ENCODE data around the gene PLA2G4E.

PLA2G4E gene

GRCh38 chr15:41983621-41984571, 36.9 kb downstream of the PLA2G4E start:
- Mint-ChIP-seq H3K27ac (no peak overlapping the region), H3K4me1 (ENCODE audit: low read depth) (no peaks in the 10 kb centered on the region), H3K4me3 (no peak overlapping the region), H3K36me3 (no peaks in the 10 kb centered on the region), H3K27me3 (no peaks in the 10 kb centered on the region), H3K9me3 (ENCODE audit: low read depth) (no peaks in the 10 kb centered on the region)

DNA sequence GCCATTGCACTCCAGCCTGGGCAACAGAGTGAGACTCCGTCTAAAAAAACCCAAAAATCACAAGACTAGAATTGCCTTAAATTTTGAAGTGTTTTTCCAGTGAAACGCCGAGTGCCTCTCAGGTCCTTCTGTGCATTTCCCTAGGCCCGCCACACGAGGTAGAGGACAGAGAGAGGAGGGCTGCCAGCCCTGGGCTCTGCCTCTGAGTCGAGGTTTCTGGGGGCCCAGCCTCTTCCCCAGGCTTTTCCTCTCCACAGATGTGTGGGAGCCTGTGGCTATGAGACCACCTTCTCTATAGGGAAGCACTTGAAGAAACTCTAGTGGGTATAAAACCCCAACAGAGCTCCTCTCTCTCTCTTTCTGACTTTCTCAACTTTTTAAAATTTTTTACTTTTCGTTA, 37.6 kb downstream of the PLA2G4E start:
- H3K9me3 Mint-ChIP-seq (ENCODE audit: low read depth): no peaks in the 10 kb centered on the region
- no peaks in the 10 kb centered on the region for H3K27me3 Mint-ChIP-seq
- no peaks in the 10 kb centered on the region for H3K4me1 Mint-ChIP-seq (ENCODE audit: low read depth)
- no peaks in the 10 kb centered on the region for H3K36me3 Mint-ChIP-seq
- no peak overlapping the region for H3K27ac Mint-ChIP-seq
- no peak overlapping the region for H3K4me3 Mint-ChIP-seq

DNA sequence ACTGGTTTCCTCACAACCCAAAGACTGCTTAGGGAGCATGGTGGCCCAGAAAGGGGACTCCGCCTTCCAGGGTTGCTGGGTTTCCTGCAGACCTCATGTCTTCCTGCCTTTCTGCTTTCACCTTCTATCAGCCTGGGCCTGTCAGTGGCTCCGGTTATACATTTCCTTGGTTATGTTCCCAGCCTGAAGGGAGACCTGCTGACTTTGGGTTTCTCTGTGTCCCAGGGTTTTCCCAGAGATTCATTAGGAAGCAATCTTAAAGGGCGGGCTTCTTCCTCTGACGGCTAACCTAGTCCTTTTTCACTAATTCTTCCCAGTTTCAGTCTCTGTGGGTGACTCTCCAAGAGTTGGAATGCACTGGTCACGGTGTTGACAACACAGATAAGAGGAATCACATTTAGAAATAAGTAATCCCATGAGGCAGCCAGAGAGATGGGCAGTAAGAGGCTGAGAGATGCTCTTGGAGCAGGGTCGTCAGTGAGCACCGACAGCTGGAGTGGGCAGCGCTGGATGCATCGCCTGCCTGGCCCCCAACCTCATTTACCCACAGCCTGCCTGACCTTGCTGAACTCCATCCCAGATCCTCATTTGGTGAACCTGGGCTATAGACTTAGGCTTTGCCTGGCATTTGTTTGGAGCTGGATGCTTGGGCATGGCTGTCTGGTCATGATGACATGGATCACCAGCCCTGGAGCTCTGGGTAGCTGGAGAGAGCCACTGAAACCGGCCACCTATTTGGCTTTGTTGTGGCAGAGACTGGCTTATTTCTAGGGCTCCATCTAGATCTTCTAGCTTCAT, 38.5 kb downstream of the PLA2G4E start:
- H3K36me3 Mint-ChIP-seq: no peaks in the 10 kb centered on the region
- no peaks in the 10 kb centered on the region for H3K27me3 Mint-ChIP-seq
- no peak overlapping the region for H3K4me3 Mint-ChIP-seq
- H3K27ac Mint-ChIP-seq: no peak overlapping the region
- no peaks in the 10 kb centered on the region for H3K4me1 Mint-ChIP-seq (ENCODE audit: low read depth)
- H3K9me3 Mint-ChIP-seq (ENCODE audit: low read depth): no peaks in the 10 kb centered on the region

GRCh38 chr15:41981371-41982132, 39.3 kb downstream of the PLA2G4E start:
- H3K4me3 Mint-ChIP-seq: no peak overlapping the region
- no peaks in the 10 kb centered on the region for H3K4me1 Mint-ChIP-seq (ENCODE audit: low read depth)

GRCh38 chr15:41980654-41981323, 40.1 kb downstream of the PLA2G4E start:
- H3K27me3 Mint-ChIP-seq: no peaks in the 10 kb centered on the region
- no peaks in the 10 kb centered on the region for H3K4me1 Mint-ChIP-seq (ENCODE audit: low read depth)
- no peaks in the 10 kb centered on the region for H3K36me3 Mint-ChIP-seq
- no peaks in the 10 kb centered on the region for H3K9me3 Mint-ChIP-seq (ENCODE audit: low read depth)
- H3K27ac Mint-ChIP-seq: no peak overlapping the region
- H3K4me3 Mint-ChIP-seq: no peak overlapping the region

More at GRCh38 chr15:41981371-41982132, 39.3 kb downstream of the PLA2G4E start:
- Mint-ChIP-seq H3K27me3 (no peaks in the 10 kb centered on the region), H3K27ac (no peak overlapping the region), H3K9me3 (ENCODE audit: low read depth) (no peaks in the 10 kb centered on the region), H3K36me3 (no peaks in the 10 kb centered on the region)

- H3K27me3 Mint-ChIP-seq: peaks cover 6% of the 10 kb centered on the region
- no peak overlapping the region for H3K27ac Mint-ChIP-seq
- no peaks in the 10 kb centered on the region for H3K4me1 Mint-ChIP-seq (ENCODE audit: low read depth)
- H3K36me3 Mint-ChIP-seq: no peaks in the 10 kb centered on the region
- H3K9me3 Mint-ChIP-seq (ENCODE audit: low read depth): no peaks in the 10 kb centered on the region
- H3K4me3 Mint-ChIP-seq: no peak overlapping the region
These were observed 41.2 kb downstream of the PLA2G4E start for GRCh38 chr15:41979493-41980266.

DNA sequence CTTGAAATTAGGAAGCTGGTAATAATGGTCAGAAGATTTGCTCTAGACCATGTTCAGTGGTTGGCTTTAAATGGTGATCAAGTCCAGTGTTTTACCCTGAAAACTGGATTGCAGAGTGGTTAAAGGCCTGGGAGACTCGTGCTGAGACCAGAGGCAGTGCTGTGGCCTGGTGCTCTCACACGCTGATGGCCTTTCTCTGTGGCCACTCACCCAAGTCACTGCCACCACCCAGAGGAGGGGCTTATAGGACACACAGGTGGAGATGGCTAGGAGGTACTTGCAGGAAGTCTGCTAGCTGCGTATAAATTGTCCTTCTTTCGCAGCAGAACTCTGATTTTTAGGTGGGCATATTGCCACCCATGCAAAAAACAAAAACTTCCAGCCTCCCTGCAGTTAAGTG, 42.3 kb downstream of the PLA2G4E start:
- H3K27ac Mint-ChIP-seq: no peak overlapping the region
- H3K4me1 Mint-ChIP-seq (ENCODE audit: low read depth): peaks cover 1% of the 10 kb centered on the region
- no peak overlapping the region for H3K4me3 Mint-ChIP-seq
- no peaks in the 10 kb centered on the region for H3K36me3 Mint-ChIP-seq
- H3K9me3 Mint-ChIP-seq (ENCODE audit: low read depth): no peaks in the 10 kb centered on the region
- H3K27me3 Mint-ChIP-seq: peaks cover 6% of the 10 kb centered on the region

GRCh38 chr15:41977757-41978383, 43.0 kb downstream of the PLA2G4E start:
- H3K27ac Mint-ChIP-seq: no peak overlapping the region
- H3K9me3 Mint-ChIP-seq (ENCODE audit: low read depth): no peaks in the 10 kb centered on the region
- peaks cover 6% of the 10 kb centered on the region for H3K27me3 Mint-ChIP-seq
- H3K4me1 Mint-ChIP-seq (ENCODE audit: low read depth): peaks cover 8% of the 10 kb centered on the region
- no peaks in the 10 kb centered on the region for H3K36me3 Mint-ChIP-seq
- no peak overlapping the region for H3K4me3 Mint-ChIP-seq

DNA sequence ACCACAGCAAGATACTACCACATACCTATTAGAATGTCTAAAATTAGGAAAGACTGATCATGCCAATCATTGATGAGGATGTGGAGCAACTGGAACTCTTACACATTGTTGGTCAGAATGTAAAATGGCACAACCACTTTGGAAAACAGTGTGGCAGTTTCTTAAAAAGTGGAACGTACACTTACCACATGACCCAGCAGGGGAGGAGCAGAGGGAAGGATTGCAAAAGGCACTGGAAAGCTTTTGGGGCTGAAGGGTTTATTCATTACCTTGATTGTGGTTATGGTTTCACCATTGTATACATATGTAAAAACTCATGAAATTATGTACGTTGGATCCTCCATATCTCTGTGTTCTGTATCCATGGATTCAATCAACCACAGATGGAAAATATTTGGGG, 45.2 kb downstream of the PLA2G4E start:
- Mint-ChIP-seq H3K4me3 (no peak overlapping the region), H3K9me3 (ENCODE audit: low read depth) (no peaks in the 10 kb centered on the region), H3K27ac (no peak overlapping the region), H3K36me3 (no peaks in the 10 kb centered on the region), H3K4me1 (ENCODE audit: low read depth) (peaks cover 19% of the 10 kb centered on the region), H3K27me3 (peaks cover 6% of the 10 kb centered on the region)

DNA sequence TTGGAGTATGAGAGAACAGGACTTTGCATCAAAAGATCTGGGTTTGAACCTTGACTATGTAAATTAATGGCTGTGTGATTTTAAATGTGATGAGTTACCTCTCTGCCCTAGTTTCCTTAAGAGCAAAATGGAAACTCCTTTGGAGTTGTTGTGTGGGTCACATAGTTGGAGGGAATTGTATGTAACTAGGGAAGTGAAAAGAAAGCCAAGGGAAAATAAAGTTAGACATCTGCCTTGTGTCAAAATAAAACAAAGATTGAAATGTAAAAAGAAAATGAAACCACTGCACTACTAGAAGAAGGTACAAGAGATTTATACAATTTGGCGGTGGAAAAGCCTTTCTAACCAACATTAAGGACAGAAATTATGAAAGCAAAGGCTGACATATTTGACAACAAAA, 46.8 kb downstream of the PLA2G4E start:
- no peak overlapping the region for H3K27ac Mint-ChIP-seq
- peaks cover 6% of the 10 kb centered on the region for H3K27me3 Mint-ChIP-seq
- no peak overlapping the region for H3K4me3 Mint-ChIP-seq
- no peaks in the 10 kb centered on the region for H3K36me3 Mint-ChIP-seq
- H3K9me3 Mint-ChIP-seq (ENCODE audit: low read depth): no peaks in the 10 kb centered on the region
- peaks cover 31% of the 10 kb centered on the region for H3K4me1 Mint-ChIP-seq (ENCODE audit: low read depth)

- Mint-ChIP-seq H3K36me3 (no peaks in the 10 kb centered on the region), H3K27me3 (peaks cover 6% of the 10 kb centered on the region), H3K9me3 (ENCODE audit: low read depth) (no peaks in the 10 kb centered on the region), H3K4me3 (peak within 1 kb of the TSS; percentile 92), H3K27ac (peak within 1 kb of the TSS; percentile 94), H3K4me1 (ENCODE audit: low read depth) (peaks cover 44% of the 10 kb centered on the region)
These were observed 48.3 kb downstream of the PLA2G4E start, which contains the start of gene EHD4 for GRCh38 chr15:41972253-41973242. Gene EHD4 (minus strand): TSS chr15:41972557. CDS start chr15:41972494, 63 bp downstream.

DNA sequence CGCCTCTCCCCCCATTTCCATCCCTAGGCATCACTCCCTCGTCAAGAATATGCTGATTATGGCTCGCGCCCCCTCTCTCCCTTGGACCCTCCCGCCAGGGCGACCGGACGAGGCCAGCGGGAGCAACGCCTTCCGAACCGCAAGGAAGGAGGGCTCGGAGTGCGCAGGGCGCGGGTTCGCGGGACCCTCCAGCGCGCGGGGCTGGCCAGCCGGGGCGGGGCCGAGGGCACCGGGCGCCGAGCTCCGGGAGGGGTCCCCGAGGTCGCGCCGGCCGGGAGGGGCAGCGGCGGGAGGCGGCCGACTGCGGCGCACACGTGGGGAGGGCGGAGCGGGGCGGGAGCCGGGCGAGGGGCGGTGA, 49.0 kb downstream of the PLA2G4E start:
- no peaks in the 10 kb centered on the region for H3K9me3 Mint-ChIP-seq (ENCODE audit: low read depth)
- H3K4me3 Mint-ChIP-seq: peak overlapping the region; percentile 92
- peaks cover 6% of the 10 kb centered on the region for H3K27me3 Mint-ChIP-seq
- peaks cover 46% of the 10 kb centered on the region for H3K4me1 Mint-ChIP-seq (ENCODE audit: low read depth)
- no peaks in the 10 kb centered on the region for H3K36me3 Mint-ChIP-seq
- H3K27ac Mint-ChIP-seq: peak overlapping the region; percentile 94
